ENCODE data around the gene UBTD2.

The UBTD2 gene

GRCh38 chr5:172194985-172195774, 88.4 kb downstream of the UBTD2 start (continued):
- TF ChIP-seq ZNF449 (tag by site-specific recombination; IDR thresholded peaks at IDR 0.05) (no peak), ZNF404 (tag by site-specific recombination; IDR thresholded peaks at IDR 0.05) (no peak), GLIS1 (tag by site-specific recombination; IDR thresholded peaks at IDR 0.05) (peak; percentile 91), ZIC2 (tag by site-specific recombination; IDR thresholded peaks at IDR 0.05) (peak; percentile 100), ZNF623 (tag by site-specific recombination; IDR thresholded peaks at IDR 0.05) (peak; percentile 26; the same call in 1 of the 2 replicates), ZBTB20 (tag by site-specific recombination; IDR thresholded peaks at IDR 0.05) (no peak), ZNF221 (tag by site-specific recombination; IDR thresholded peaks at IDR 0.05; ENCODE audit: borderline replicate concordance) (no peak), ZNF747 (tag by site-specific recombination; IDR thresholded peaks at IDR 0.05) (no peak), ZBTB8A (tag by site-specific recombination; IDR thresholded peaks at IDR 0.05) (peak; percentile 84), ZNF426 (tag by site-specific recombination; IDR thresholded peaks at IDR 0.05) (peak; percentile 75), ZNF423 (tag by site-specific recombination; IDR thresholded peaks at IDR 0.05) (peak; percentile 79), ZNF654 (tag by site-specific recombination; IDR thresholded peaks at IDR 0.05; ENCODE audit: low read depth) (0 out of 2 replicates have a peak, but pooled peaks have one; percentile 8), ZBTB26 (tag by site-specific recombination; optimal IDR thresholded peaks at IDR 0.05) (no peak), YY2 (tag by site-specific recombination; IDR thresholded peaks at IDR 0.05) (no peak)
- TF ChIP-seq, protein P1, sequence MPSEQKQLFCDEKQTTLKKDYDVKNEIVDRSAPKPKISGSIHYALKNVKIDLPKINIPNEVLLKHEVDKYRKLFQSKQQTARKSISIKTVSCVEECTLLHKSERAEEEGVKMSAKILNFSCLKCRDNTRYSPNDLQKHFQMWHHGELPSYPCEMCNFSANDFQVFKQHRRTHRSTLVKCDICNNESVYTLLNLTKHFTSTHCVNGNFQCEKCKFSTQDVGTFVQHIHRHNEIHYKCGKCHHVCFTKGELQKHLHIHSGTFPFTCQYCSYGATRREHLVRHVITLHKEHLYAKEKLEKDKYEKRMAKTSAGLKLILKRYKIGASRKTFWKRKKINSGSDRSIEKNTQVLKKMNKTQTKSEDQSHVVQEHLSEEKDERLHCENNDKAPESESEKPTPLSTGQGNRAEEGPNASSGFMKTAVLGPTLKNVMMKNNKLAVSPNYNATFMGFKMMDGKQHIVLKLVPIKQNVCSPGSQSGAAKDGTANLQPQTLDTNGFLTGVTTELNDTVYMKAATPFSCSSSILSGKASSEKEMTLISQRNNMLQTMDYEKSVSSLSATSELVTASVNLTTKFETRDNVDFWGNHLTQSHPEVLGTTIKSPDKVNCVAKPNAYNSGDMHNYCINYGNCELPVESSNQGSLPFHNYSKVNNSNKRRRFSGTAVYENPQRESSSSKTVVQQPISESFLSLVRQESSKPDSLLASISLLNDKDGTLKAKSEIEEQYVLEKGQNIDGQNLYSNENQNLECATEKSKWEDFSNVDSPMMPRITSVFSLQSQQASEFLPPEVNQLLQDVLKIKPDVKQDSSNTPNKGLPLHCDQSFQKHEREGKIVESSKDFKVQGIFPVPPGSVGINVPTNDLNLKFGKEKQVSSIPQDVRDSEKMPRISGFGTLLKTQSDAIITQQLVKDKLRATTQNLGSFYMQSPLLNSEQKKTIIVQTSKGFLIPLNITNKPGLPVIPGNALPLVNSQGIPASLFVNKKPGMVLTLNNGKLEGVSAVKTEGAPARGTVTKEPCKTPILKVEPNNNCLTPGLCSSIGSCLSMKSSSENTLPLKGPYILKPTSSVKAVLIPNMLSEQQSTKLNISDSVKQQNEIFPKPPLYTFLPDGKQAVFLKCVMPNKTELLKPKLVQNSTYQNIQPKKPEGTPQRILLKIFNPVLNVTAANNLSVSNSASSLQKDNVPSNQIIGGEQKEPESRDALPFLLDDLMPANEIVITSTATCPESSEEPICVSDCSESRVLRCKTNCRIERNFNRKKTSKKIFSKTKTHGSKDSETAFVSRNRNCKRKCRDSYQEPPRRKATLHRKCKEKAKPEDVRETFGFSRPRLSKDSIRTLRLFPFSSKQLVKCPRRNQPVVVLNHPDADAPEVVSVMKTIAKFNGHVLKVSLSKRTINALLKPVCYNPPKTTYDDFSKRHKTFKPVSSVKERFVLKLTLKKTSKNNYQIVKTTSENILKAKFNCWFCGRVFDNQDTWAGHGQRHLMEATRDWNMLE (tag by site-specific recombination; conservative IDR thresholded peaks at IDR 0.05; ENCODE audit: low read depth), result peak; percentile 72; the same call in 1 of the 2 replicates

DNA sequence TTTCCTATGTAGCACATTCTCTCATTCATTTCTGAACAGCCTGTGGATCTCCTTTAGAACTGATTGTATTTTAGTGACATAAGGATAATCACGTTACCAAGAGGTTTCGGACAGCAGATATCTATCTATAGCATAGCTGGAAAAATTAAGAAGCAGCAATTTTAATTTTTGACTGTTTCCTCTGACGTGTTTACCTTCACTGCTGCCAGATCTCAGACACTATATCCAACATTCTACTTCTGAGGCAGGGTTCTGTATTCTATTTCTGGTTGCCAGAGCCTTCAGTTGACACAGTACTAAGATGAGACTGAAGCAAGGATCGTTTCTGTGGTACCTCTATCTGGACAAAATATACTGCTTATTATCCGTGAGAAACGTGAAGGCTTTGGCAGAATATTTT, 89.7 kb downstream of the UBTD2 start, which contains the start of gene EFCAB9:
TSS of gene EFCAB9 (plus strand) at position 301 of the 400 bp plus-strand sequence. CDS start at position 302, 1 bp downstream.
- no peak within 1 kb of the TSS for H3K27ac ChIP-seq (ENCODE audit: extremely low read depth, low read depth, low read length)
- POLR2A ChIA-PET, result no interaction called here
- CTCF ChIA-PET, result no interaction called here
- H3K4me3 ChIP-seq (ENCODE audit: low read depth, low read length), result no peak within 1 kb of the TSS
- H3K36me3 ChIP-seq (ENCODE audit: control insufficient read depth in 2 of 2, insufficient read depth in 1 of 2, low read length in 2 of 2), result no peaks in the 10 kb centered on the region
- no peak for TF ChIP-seq KLF16 (tag by site-specific recombination; IDR thresholded peaks at IDR 0.05)
- TF ChIP-seq, protein P2, sequence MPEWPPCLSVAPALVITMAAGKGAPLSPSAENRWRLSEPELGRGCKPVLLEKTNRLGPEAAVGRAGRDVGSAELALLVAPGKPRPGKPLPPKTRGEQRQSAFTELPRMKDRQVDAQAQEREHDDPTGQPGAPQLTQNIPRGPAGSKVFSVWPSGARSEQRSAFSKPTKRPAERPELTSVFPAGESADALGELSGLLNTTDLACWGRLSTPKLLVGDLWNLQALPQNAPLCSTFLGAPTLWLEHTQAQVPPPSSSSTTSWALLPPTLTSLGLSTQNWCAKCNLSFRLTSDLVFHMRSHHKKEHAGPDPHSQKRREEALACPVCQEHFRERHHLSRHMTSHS (tag by site-specific recombination; IDR thresholded peaks at IDR 0.05), result no peak
- TF ChIP-seq, protein P3, sequence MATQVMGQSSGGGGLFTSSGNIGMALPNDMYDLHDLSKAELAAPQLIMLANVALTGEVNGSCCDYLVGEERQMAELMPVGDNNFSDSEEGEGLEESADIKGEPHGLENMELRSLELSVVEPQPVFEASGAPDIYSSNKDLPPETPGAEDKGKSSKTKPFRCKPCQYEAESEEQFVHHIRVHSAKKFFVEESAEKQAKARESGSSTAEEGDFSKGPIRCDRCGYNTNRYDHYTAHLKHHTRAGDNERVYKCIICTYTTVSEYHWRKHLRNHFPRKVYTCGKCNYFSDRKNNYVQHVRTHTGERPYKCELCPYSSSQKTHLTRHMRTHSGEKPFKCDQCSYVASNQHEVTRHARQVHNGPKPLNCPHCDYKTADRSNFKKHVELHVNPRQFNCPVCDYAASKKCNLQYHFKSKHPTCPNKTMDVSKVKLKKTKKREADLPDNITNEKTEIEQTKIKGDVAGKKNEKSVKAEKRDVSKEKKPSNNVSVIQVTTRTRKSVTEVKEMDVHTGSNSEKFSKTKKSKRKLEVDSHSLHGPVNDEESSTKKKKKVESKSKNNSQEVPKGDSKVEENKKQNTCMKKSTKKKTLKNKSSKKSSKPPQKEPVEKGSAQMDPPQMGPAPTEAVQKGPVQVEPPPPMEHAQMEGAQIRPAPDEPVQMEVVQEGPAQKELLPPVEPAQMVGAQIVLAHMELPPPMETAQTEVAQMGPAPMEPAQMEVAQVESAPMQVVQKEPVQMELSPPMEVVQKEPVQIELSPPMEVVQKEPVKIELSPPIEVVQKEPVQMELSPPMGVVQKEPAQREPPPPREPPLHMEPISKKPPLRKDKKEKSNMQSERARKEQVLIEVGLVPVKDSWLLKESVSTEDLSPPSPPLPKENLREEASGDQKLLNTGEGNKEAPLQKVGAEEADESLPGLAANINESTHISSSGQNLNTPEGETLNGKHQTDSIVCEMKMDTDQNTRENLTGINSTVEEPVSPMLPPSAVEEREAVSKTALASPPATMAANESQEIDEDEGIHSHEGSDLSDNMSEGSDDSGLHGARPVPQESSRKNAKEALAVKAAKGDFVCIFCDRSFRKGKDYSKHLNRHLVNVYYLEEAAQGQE (tag by site-specific recombination; IDR thresholded peaks at IDR 0.05), result no peak
- TF ChIP-seq ZNF473 (tag by site-specific recombination; IDR thresholded peaks at IDR 0.05), result no peak
- no peak for TF ChIP-seq ZBTB20 (tag by site-specific recombination; IDR thresholded peaks at IDR 0.05)
- no peak for TF ChIP-seq ZFP69B (tag by site-specific recombination; IDR thresholded peaks at IDR 0.05)
- 0 out of 2 replicates have a peak, but pooled peaks cover 3% of the 10 kb centered on the region for H3K4me1 ChIP-seq (ENCODE audit: control insufficient read depth, insufficient read depth, low read length)
- no peaks in the 10 kb centered on the region for H3K9me3 ChIP-seq (ENCODE audit: control insufficient read depth, insufficient read depth, low read depth, low read length)
